ENCODE measurements around the gene LRRC4C. TPM values are rescaled to one million over a fixed set of nuclear protein-coding genes. Genes with fewer than 3 reads are reported as not detected.

The LRRC4C gene
- total RNA-seq, 1 donor from 2014 or later, result 2.7 TPM

DNA sequence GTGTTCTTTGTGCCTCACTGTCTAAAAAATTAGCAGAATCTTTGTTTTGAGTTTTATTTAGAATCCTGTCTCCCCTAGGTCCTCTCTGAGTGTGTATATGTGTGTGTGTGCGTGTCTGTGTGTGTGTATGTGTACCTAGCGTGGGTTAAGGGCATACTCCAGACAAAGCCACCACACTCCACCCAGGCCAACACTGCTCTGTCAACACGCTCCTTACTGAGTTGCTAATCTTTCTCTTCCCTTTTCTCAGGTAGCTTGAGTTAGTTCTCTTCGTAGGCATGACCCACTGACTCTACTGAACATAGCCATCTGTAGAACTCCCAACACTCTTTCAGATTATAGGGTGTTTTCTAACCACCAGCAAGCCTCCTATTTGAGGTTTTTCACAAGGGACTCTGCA is 131.1 kb downstream of the LRRC4C start:
- no peak overlapping the region for H3K4me2 ChIP-seq
- H3F3A ChIP-seq (ENCODE audit: low read depth), result no peaks in the 10 kb centered on the region
- no peaks in the 10 kb centered on the region for H3K79me2 ChIP-seq (ENCODE audit: low read depth)
- no peak for TF ChIP-seq EZH2phosphoT487 (IDR thresholded peaks at IDR 0.05)
- TF ChIP-seq EZH2 (IDR thresholded peaks at IDR 0.05), result no peak
- no peak overlapping the region for H3K9ac ChIP-seq
- H3K4me1 Mint-ChIP-seq, result no peaks in the 10 kb centered on the region
- H3K9me3 Mint-ChIP-seq, result peaks cover 4% of the 10 kb centered on the region
- no peaks in the 10 kb centered on the region for H3K27me3 ChIP-seq
- DNase-seq (ENCODE audit: low spot score), result no peak
- no peaks in the 10 kb centered on the region for H3K36me3 Mint-ChIP-seq
- H2AFZ ChIP-seq (replicated peaks), result no peak overlapping the region
- H3K36me3 ChIP-seq, result no peaks in the 10 kb centered on the region
- H3K4me1 ChIP-seq, result no peaks in the 10 kb centered on the region
- no peaks in the 10 kb centered on the region for H3K27me3 Mint-ChIP-seq (ENCODE audit: insufficient read depth, low read depth)
- H4K20me1 ChIP-seq (ENCODE audit: low read depth), result no peaks in the 10 kb centered on the region
- H3K27ac ChIP-seq, result no peak overlapping the region
- no peaks in the 10 kb centered on the region for H3K9me3 ChIP-seq (ENCODE audit: low read depth)
- H3K4me3 ChIP-seq, result no peak overlapping the region
- no peak overlapping the region for H3K27ac Mint-ChIP-seq
- H3K4me3 Mint-ChIP-seq, result no peak overlapping the region

DNA sequence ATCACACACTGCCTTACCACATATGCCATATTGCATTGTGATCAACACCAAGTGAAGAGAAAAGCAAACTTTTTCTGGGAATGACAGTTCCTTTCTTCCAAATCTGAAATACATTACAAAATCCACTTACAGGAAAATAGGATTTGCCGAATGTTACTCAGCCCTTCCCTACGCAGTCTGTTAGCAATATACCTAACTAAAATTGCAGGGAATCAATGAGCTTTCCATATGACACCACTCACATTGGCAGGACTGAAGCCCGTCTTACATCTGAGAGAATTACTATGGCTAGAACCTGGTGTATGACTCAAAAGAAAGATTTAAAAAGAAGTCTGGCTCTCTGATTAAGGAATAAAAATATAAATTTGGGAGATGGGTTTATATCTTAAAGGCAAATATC is 136.0 kb downstream of the LRRC4C start:
- Mint-ChIP-seq H3K27ac (no peak overlapping the region), H3K9me3 (peaks cover 4% of the 10 kb centered on the region), H3K4me1 (peaks cover 22% of the 10 kb centered on the region), H3K36me3 (no peaks in the 10 kb centered on the region), H3K27me3 (ENCODE audit: insufficient read depth, low read depth) (no peaks in the 10 kb centered on the region), H3K4me3 (no peak overlapping the region)
- Histone ChIP-seq H3K36me3 (no peaks in the 10 kb centered on the region), H3K27ac (no peak overlapping the region), H3K9ac (no peak overlapping the region), H3K4me3 (no peak overlapping the region), H4K20me1 (ENCODE audit: low read depth) (no peaks in the 10 kb centered on the region), H3K79me2 (ENCODE audit: low read depth) (no peaks in the 10 kb centered on the region), H2AFZ (replicated peaks) (no peak overlapping the region), H3K27me3 (no peaks in the 10 kb centered on the region), H3K9me3 (ENCODE audit: low read depth) (no peaks in the 10 kb centered on the region), H3F3A (ENCODE audit: low read depth) (no peaks in the 10 kb centered on the region), H3K4me1 (no peaks in the 10 kb centered on the region), H3K4me2 (no peak overlapping the region)
- TF ChIP-seq EZH2phosphoT487 (IDR thresholded peaks at IDR 0.05) (no peak), EZH2 (IDR thresholded peaks at IDR 0.05) (no peak)
- TF ChIP-seq, protein P1, sequence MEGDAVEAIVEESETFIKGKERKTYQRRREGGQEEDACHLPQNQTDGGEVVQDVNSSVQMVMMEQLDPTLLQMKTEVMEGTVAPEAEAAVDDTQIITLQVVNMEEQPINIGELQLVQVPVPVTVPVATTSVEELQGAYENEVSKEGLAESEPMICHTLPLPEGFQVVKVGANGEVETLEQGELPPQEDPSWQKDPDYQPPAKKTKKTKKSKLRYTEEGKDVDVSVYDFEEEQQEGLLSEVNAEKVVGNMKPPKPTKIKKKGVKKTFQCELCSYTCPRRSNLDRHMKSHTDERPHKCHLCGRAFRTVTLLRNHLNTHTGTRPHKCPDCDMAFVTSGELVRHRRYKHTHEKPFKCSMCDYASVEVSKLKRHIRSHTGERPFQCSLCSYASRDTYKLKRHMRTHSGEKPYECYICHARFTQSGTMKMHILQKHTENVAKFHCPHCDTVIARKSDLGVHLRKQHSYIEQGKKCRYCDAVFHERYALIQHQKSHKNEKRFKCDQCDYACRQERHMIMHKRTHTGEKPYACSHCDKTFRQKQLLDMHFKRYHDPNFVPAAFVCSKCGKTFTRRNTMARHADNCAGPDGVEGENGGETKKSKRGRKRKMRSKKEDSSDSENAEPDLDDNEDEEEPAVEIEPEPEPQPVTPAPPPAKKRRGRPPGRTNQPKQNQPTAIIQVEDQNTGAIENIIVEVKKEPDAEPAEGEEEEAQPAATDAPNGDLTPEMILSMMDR (IDR thresholded peaks at IDR 0.05), result no peak
- DNase-seq (ENCODE audit: low spot score), result no peak

DNA sequence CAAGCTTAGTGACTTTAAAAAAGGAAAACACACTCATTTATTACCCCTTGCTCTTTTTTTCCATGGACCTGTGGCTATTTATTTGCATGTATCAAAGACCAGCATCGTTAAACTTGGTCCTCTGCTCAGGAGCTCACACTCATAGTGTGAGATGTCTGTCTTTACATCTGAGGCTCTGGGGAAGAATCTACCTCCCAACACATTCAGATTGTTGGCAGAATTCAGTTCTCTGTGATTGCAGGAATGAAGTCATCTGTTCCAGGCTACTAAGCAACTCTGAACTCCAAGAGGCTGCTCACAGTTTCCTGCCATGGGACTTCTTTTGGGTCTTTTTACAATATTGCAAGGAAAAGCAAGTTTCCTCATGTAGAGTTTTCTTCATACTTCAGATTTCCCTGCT is 138.8 kb downstream of the LRRC4C start:
- Histone ChIP-seq H3K9me3 (ENCODE audit: low read depth) (no peaks in the 10 kb centered on the region), H3K9ac (no peak overlapping the region), H4K20me1 (ENCODE audit: low read depth) (no peaks in the 10 kb centered on the region), H3K4me1 (no peaks in the 10 kb centered on the region), H2AFZ (replicated peaks) (no peak overlapping the region), H3K4me2 (no peak overlapping the region), H3F3A (ENCODE audit: low read depth) (no peaks in the 10 kb centered on the region), H3K27me3 (no peaks in the 10 kb centered on the region), H3K4me3 (no peak overlapping the region), H3K27ac (no peak overlapping the region), H3K36me3 (no peaks in the 10 kb centered on the region), H3K79me2 (ENCODE audit: low read depth) (no peaks in the 10 kb centered on the region)
- H3K9me3 Mint-ChIP-seq, result peaks cover 1% of the 10 kb centered on the region
- TF ChIP-seq EZH2phosphoT487 (IDR thresholded peaks at IDR 0.05) (no peak), EZH2 (IDR thresholded peaks at IDR 0.05) (no peak)
- TF ChIP-seq, protein P1 (IDR thresholded peaks at IDR 0.05), result no peak
- H3K4me1 Mint-ChIP-seq, result peaks cover 31% of the 10 kb centered on the region
- H3K27me3 Mint-ChIP-seq (ENCODE audit: insufficient read depth, low read depth), result no peaks in the 10 kb centered on the region
- no peaks in the 10 kb centered on the region for H3K36me3 Mint-ChIP-seq
- H3K27ac Mint-ChIP-seq, result peak overlapping the region; percentile 84
- no peak overlapping the region for H3K4me3 Mint-ChIP-seq
- no peak for DNase-seq (ENCODE audit: low spot score)

DNA sequence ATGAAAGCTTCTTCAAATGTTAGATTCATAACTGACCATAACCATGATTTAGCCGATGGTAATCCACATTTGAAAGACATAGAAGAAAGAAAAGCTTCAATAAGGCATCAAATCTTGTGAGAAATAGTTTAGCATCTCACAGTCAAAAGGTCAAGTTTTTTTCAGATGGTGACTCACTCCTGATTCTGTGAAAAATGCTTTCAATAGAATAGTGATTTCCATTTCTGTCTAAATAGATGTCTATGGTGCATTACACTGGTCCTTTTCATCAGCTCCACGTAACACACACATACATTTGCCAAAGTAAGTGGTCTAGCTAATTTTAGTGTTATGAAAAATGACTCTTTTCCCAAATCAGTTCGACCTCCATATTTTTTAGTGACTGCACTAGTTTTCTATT is 139.2 kb downstream of the LRRC4C start:
- peaks cover 31% of the 10 kb centered on the region for H3K4me1 Mint-ChIP-seq
- no peak overlapping the region for H3K4me3 ChIP-seq
- H2AFZ ChIP-seq (replicated peaks), result no peak overlapping the region
- H4K20me1 ChIP-seq (ENCODE audit: low read depth), result no peaks in the 10 kb centered on the region
- no peaks in the 10 kb centered on the region for H3F3A ChIP-seq (ENCODE audit: low read depth)
- H3K27me3 ChIP-seq, result no peaks in the 10 kb centered on the region
- H3K79me2 ChIP-seq (ENCODE audit: low read depth), result no peaks in the 10 kb centered on the region
- no peak overlapping the region for H3K4me3 Mint-ChIP-seq
- no peak overlapping the region for H3K4me2 ChIP-seq
- no peak for DNase-seq (ENCODE audit: low spot score)
- no peaks in the 10 kb centered on the region for H3K36me3 ChIP-seq
- H3K9ac ChIP-seq, result no peak overlapping the region
- no peak overlapping the region for H3K27ac ChIP-seq
- TF ChIP-seq, protein P1 (IDR thresholded peaks at IDR 0.05), result no peak
- TF ChIP-seq EZH2 (IDR thresholded peaks at IDR 0.05) (no peak), EZH2phosphoT487 (IDR thresholded peaks at IDR 0.05) (no peak)
- H3K27ac Mint-ChIP-seq, result peak overlapping the region; percentile 84
- no peaks in the 10 kb centered on the region for H3K36me3 Mint-ChIP-seq
- H3K27me3 Mint-ChIP-seq (ENCODE audit: insufficient read depth, low read depth), result no peaks in the 10 kb centered on the region
- no peaks in the 10 kb centered on the region for H3K9me3 ChIP-seq (ENCODE audit: low read depth)
- no peaks in the 10 kb centered on the region for H3K9me3 Mint-ChIP-seq
- no peaks in the 10 kb centered on the region for H3K4me1 ChIP-seq
